ENCODE data around the gene STRIP2.
"Not testable (repeated sequence)": the region's sequence is repeated elsewhere in the genome, so short reads cannot be mapped to it uniquely, and the experiment has no call there.

STRIP2 gene

GRCh38 chr7:129479831-129480230, 45.6 kb downstream of the STRIP2 start:
- Histone ChIP-seq H3K4me1 (ENCODE audit: control insufficient read depth in 1 of 2, insufficient read depth in 2 of 2, low read length in 2 of 2) (no peaks in the 10 kb centered on the region), H3K27ac (ENCODE audit: low read length) (no peak overlapping the region), H3K36me3 (ENCODE audit: control insufficient read depth in 1 of 2, insufficient read depth in 2 of 2, low read length in 2 of 2) (no peaks in the 10 kb centered on the region), H3K27me3 (ENCODE audit: low read depth, low read length) (no peaks in the 10 kb centered on the region), H3K9me3 (ENCODE audit: control insufficient read depth in 1 of 2, low read length in 2 of 2) (peaks cover 0 to 2% of the 10 kb centered on the region in 2 donors), H3K4me3 (ENCODE audit: low read depth in 1 of 2, low read length in 2 of 2) (no peak overlapping the region)

DNA sequence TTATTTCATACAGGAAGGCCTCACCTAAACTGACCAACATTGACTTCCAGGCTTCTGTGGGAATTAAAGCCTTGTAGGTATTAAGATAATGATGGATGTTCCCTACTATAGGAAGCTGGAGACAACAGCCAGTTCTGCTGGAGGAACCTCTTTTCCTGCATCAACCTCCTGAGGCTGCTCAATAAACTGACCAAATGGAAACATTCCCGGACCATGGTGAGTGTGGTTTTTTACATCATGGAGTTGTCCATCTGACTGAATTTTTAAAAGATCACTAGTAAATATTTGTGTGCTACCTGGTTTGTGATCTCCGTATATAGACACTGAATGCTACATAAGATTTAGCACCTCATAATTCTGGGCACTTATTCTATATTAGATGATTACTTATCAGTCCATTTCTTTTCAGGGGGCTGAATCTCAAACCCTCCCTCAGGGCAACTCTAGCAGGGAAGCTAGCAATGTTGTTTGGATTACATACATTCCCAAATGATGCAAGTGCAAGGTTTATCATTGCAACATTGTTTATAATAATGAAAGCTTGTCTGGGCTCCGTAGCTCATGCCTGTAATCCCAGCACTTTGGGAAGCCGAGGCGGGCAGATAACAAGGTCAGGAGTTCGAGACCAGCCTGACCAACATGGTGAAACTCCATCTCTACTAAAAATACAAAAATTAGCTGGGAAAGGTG, 46.6 kb downstream of the STRIP2 start:
- H3K27ac ChIP-seq (ENCODE audit: low read length), result no peak overlapping the region
- peaks cover 0 to 2% of the 10 kb centered on the region in 2 donors for H3K9me3 ChIP-seq (ENCODE audit: control insufficient read depth in 1 of 2, low read length in 2 of 2)
- no peaks in the 10 kb centered on the region for H3K36me3 ChIP-seq (ENCODE audit: control insufficient read depth in 1 of 2, insufficient read depth in 2 of 2, low read length in 2 of 2)
- no peaks in the 10 kb centered on the region for H3K4me1 ChIP-seq (ENCODE audit: control insufficient read depth in 1 of 2, insufficient read depth in 2 of 2, low read length in 2 of 2)
- H3K4me3 ChIP-seq (ENCODE audit: low read depth in 1 of 2, low read length in 2 of 2), result no peak overlapping the region
- H3K27me3 ChIP-seq (ENCODE audit: low read depth, low read length), result no peaks in the 10 kb centered on the region

- not testable (repeated sequence) for H3K36me3 ChIP-seq (ENCODE audit: control insufficient read depth in 1 of 2, insufficient read depth in 2 of 2, low read length in 2 of 2); H3K27me3 ChIP-seq (ENCODE audit: low read depth, low read length); H3K4me3 ChIP-seq (ENCODE audit: low read depth in 1 of 2, low read length in 2 of 2); H3K4me1 ChIP-seq (ENCODE audit: control insufficient read depth in 1 of 2, insufficient read depth in 2 of 2, low read length in 2 of 2); H3K9me3 ChIP-seq (ENCODE audit: control insufficient read depth in 1 of 2, low read length in 2 of 2); H3K27ac ChIP-seq (ENCODE audit: low read length)
Measured at GRCh38 chr7:129481376-129481775, 47.1 kb downstream of the STRIP2 start.

- no peak overlapping the region for H3K27ac ChIP-seq (ENCODE audit: low read length)
- no peak overlapping the region for H3K4me3 ChIP-seq (ENCODE audit: low read depth in 1 of 2, low read length in 2 of 2)
- H3K27me3 ChIP-seq (ENCODE audit: low read depth, low read length), result no peaks in the 10 kb centered on the region
- H3K4me1 ChIP-seq (ENCODE audit: control insufficient read depth in 1 of 2, insufficient read depth in 2 of 2, low read length in 2 of 2), result no peaks in the 10 kb centered on the region
- H3K36me3 ChIP-seq (ENCODE audit: control insufficient read depth in 1 of 2, insufficient read depth in 2 of 2, low read length in 2 of 2), result no peaks in the 10 kb centered on the region
- peaks cover 0 to 2% of the 10 kb centered on the region in 2 donors for H3K9me3 ChIP-seq (ENCODE audit: control insufficient read depth in 1 of 2, low read length in 2 of 2)
Measured at GRCh38 chr7:129482781-129483180, 48.5 kb downstream of the STRIP2 start.

- Histone ChIP-seq H3K27me3 (ENCODE audit: low read depth, low read length) (no peaks in the 10 kb centered on the region), H3K9me3 (ENCODE audit: control insufficient read depth in 1 of 2, low read length in 2 of 2) (no peaks in the 10 kb centered on the region), H3K4me3 (ENCODE audit: low read depth in 1 of 2, low read length in 2 of 2) (no peak overlapping the region), H3K36me3 (ENCODE audit: control insufficient read depth in 1 of 2, insufficient read depth in 2 of 2, low read length in 2 of 2) (no peaks in the 10 kb centered on the region), H3K4me1 (ENCODE audit: control insufficient read depth in 1 of 2, insufficient read depth in 2 of 2, low read length in 2 of 2) (no peaks in the 10 kb centered on the region), H3K27ac (ENCODE audit: low read length) (no peak overlapping the region)
Measured at GRCh38 chr7:129489491-129489890, 55.3 kb downstream of the STRIP2 start.

GRCh38 chr7:129492391-129492790, 58.2 kb downstream of the STRIP2 start:
- Histone ChIP-seq H3K27me3 (ENCODE audit: low read depth, low read length) (no peaks in the 10 kb centered on the region), H3K27ac (ENCODE audit: low read length) (no peak overlapping the region), H3K4me3 (ENCODE audit: low read depth in 1 of 2, low read length in 2 of 2) (no peak overlapping the region), H3K36me3 (ENCODE audit: control insufficient read depth in 1 of 2, insufficient read depth in 2 of 2, low read length in 2 of 2) (no peaks in the 10 kb centered on the region), H3K9me3 (ENCODE audit: control insufficient read depth in 1 of 2, low read length in 2 of 2) (no peaks in the 10 kb centered on the region), H3K4me1 (ENCODE audit: control insufficient read depth in 1 of 2, insufficient read depth in 2 of 2, low read length in 2 of 2) (no peaks in the 10 kb centered on the region)

GRCh38 chr7:129493555-129493954, 59.3 kb downstream of the STRIP2 start:
- Histone ChIP-seq H3K36me3 (ENCODE audit: control insufficient read depth in 1 of 2, insufficient read depth in 2 of 2, low read length in 2 of 2) (no peaks in the 10 kb centered on the region), H3K9me3 (ENCODE audit: control insufficient read depth in 1 of 2, low read length in 2 of 2) (no peaks in the 10 kb centered on the region), H3K4me1 (ENCODE audit: control insufficient read depth in 1 of 2, insufficient read depth in 2 of 2, low read length in 2 of 2) (no peaks in the 10 kb centered on the region), H3K27me3 (ENCODE audit: low read depth, low read length) (no peaks in the 10 kb centered on the region), H3K4me3 (ENCODE audit: low read depth in 1 of 2, low read length in 2 of 2) (no peak overlapping the region), H3K27ac (ENCODE audit: low read length) (no peak overlapping the region)

DNA sequence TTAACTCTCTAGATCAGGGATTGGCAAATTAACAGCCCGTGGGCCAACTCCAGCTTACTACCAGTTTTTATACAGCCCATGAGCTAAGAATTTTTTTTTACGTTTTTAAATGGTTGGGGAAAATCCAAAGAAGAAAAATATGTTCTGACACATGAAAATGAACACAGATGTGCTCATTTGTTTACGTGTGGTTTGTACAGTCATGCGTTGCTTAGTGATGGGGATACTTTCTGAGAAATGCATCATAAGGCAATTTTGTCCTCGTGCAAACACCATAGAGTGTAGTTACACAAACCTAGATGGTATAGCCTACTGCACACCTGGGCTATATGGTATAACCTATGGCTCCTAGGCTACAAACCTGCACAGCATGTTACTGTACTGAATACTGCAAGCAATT, 59.8 kb downstream of the STRIP2 start:
- Histone ChIP-seq H3K4me1 (ENCODE audit: control insufficient read depth in 1 of 2, insufficient read depth in 2 of 2, low read length in 2 of 2) (no peaks in the 10 kb centered on the region), H3K36me3 (ENCODE audit: control insufficient read depth in 1 of 2, insufficient read depth in 2 of 2, low read length in 2 of 2) (no peaks in the 10 kb centered on the region), H3K4me3 (ENCODE audit: low read depth in 1 of 2, low read length in 2 of 2) (no peak overlapping the region), H3K27ac (ENCODE audit: low read length) (no peak overlapping the region), H3K9me3 (ENCODE audit: control insufficient read depth in 1 of 2, low read length in 2 of 2) (no peaks in the 10 kb centered on the region), H3K27me3 (ENCODE audit: low read depth, low read length) (no peaks in the 10 kb centered on the region)

DNA sequence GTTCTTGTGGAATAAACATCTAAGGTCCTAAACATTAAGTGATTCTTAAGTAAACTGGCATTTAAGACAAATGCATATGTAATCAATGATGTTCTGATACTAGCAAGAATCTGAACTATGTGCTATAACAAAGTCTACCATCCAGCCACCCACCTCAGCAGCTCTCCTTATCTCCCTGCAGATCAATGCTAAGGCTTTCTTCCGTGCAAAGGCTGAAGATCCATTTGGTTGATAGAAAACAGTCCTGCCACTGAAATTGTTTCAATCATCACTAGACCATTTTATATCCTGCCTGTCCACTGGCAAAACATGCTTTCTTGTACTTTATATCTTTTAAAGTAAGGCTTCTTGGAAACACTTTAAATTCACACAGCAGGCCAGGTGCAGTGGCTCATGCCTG, 61.8 kb downstream of the STRIP2 start:
- Histone ChIP-seq H3K27ac (ENCODE audit: low read length) (no peak overlapping the region), H3K4me1 (ENCODE audit: control insufficient read depth in 1 of 2, insufficient read depth in 2 of 2, low read length in 2 of 2) (no peaks in the 10 kb centered on the region), H3K27me3 (ENCODE audit: low read depth, low read length) (no peaks in the 10 kb centered on the region), H3K9me3 (ENCODE audit: control insufficient read depth in 1 of 2, low read length in 2 of 2) (no peaks in the 10 kb centered on the region), H3K36me3 (ENCODE audit: control insufficient read depth in 1 of 2, insufficient read depth in 2 of 2, low read length in 2 of 2) (no peaks in the 10 kb centered on the region), H3K4me3 (ENCODE audit: low read depth in 1 of 2, low read length in 2 of 2) (no peak overlapping the region)

DNA sequence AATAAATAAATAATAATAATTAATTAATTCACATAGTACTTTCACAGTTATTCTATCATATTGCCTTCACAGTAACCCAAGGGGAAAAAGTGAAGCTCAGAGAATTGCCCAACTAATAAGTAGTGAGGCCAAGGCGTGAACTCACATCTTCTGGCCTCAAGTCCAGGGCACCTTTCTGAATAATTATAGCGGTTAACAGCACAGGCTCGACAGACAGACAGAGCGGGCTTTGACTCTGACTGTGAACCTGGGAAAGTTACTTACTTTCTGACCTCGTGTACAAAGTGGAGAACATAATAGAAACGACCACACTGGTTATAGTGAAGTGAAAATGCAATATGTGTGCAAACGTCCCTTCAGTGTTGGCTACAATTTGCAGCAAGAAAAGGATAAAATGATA, 62.4 kb downstream of the STRIP2 start:
- Histone ChIP-seq H3K27ac (ENCODE audit: low read length) (no peak overlapping the region), H3K9me3 (ENCODE audit: control insufficient read depth in 1 of 2, low read length in 2 of 2) (no peaks in the 10 kb centered on the region), H3K27me3 (ENCODE audit: low read depth, low read length) (no peaks in the 10 kb centered on the region), H3K4me1 (ENCODE audit: control insufficient read depth in 1 of 2, insufficient read depth in 2 of 2, low read length in 2 of 2) (no peaks in the 10 kb centered on the region), H3K36me3 (ENCODE audit: control insufficient read depth in 1 of 2, insufficient read depth in 2 of 2, low read length in 2 of 2) (no peaks in the 10 kb centered on the region), H3K4me3 (ENCODE audit: low read depth in 1 of 2, low read length in 2 of 2) (no peak overlapping the region)

GRCh38 chr7:129497156-129497555, 62.9 kb downstream of the STRIP2 start:
- Histone ChIP-seq H3K36me3 (ENCODE audit: control insufficient read depth in 1 of 2, insufficient read depth in 2 of 2, low read length in 2 of 2) (no peaks in the 10 kb centered on the region), H3K27ac (ENCODE audit: low read length) (no peak overlapping the region), H3K4me1 (ENCODE audit: control insufficient read depth in 1 of 2, insufficient read depth in 2 of 2, low read length in 2 of 2) (peaks cover 2 to 3% of the 10 kb centered on the region in 2 donors), H3K4me3 (ENCODE audit: low read depth in 1 of 2, low read length in 2 of 2) (no peak overlapping the region), H3K27me3 (ENCODE audit: low read depth, low read length) (no peaks in the 10 kb centered on the region), H3K9me3 (ENCODE audit: control insufficient read depth in 1 of 2, low read length in 2 of 2) (no peaks in the 10 kb centered on the region)

DNA sequence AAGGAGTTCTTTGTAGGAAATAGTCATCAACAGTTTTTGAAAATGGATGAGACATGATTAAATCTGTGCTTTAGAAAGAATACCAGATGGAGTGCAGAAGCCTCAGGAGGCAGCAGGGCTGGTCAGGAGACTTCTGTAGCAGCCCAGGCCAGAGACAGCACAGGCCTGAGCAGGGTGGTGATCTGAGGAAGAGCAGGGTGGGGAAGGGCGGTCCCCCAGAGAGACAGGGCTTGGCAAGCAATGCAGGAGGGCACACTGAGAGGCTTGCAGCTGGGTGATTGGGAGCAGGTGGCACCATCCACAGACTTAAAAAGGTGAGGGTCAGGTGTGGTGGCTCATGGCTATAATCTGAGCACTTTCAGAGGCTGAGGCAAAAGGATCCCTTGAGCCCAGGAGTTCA, 63.8 kb downstream of the STRIP2 start:
- Histone ChIP-seq H3K27ac (ENCODE audit: low read length) (no peak overlapping the region), H3K9me3 (ENCODE audit: control insufficient read depth in 1 of 2, low read length in 2 of 2) (no peaks in the 10 kb centered on the region), H3K4me1 (ENCODE audit: control insufficient read depth in 1 of 2, insufficient read depth in 2 of 2, low read length in 2 of 2) (peaks cover 3 to 8% of the 10 kb centered on the region in 2 donors), H3K4me3 (ENCODE audit: low read depth in 1 of 2, low read length in 2 of 2) (no peak overlapping the region), H3K27me3 (ENCODE audit: low read depth, low read length) (no peaks in the 10 kb centered on the region), H3K36me3 (ENCODE audit: control insufficient read depth in 1 of 2, insufficient read depth in 2 of 2, low read length in 2 of 2) (no peaks in the 10 kb centered on the region)

All from muscle layer of duodenum (tissue), 2 donors.